ENCODE results near the gene NUP50.

Gene NUP50

GRCh38 chr22:45159652-45160462 lies 3.9 kb upstream of the NUP50 start:
- no peak for TF ChIP-seq CTCF (IDR thresholded peaks at IDR 0.05; ENCODE audit: extremely low read depth, missing control alignments)
- no peak for DNase-seq (ENCODE audit: low spot score)

GRCh38 chr22:45162531-45162930 lies 1.2 kb upstream of the NUP50 start:
- no peak for TF ChIP-seq CTCF (IDR thresholded peaks at IDR 0.05; ENCODE audit: extremely low read depth, missing control alignments)
- DNase-seq (ENCODE audit: low spot score): no peak

GRCh38 chr22:45163099-45163450 lies 650 bp upstream of the NUP50 start:
- TF ChIP-seq CTCF (IDR thresholded peaks at IDR 0.05; ENCODE audit: extremely low read depth, missing control alignments): no peak

GRCh38 chr22:45164270-45165088 lies 754 bp downstream of the NUP50 start:
- DNase-seq (ENCODE audit: low spot score): peak; percentile 72
- TF ChIP-seq CTCF (IDR thresholded peaks at IDR 0.05; ENCODE audit: extremely low read depth, missing control alignments): no peak

More at GRCh38 chr22:45163099-45163450, 650 bp upstream of the NUP50 start:
- no peak for DNase-seq (ENCODE audit: low spot score)

GRCh38 chr22:45166932-45167331 lies 3.2 kb downstream of the NUP50 start:
- DNase-seq (ENCODE audit: low spot score): no peak
- no peak for TF ChIP-seq CTCF (IDR thresholded peaks at IDR 0.05; ENCODE audit: extremely low read depth, missing control alignments)

- TF ChIP-seq CTCF (IDR thresholded peaks at IDR 0.05; ENCODE audit: extremely low read depth, missing control alignments): no peak
- DNase-seq (ENCODE audit: low spot score): no peak
These were observed 6.1 kb downstream of the NUP50 start for GRCh38 chr22:45169591-45170466.
